DMS153 treated with DMSO at 0.1 percent for 48 hours (cell line): ENCODE measurements around the gene MYOT.
"Not testable (repeated sequence)": the region's sequence is repeated elsewhere in the genome, so short reads cannot be mapped to it uniquely, and the experiment has no call there.

ENCODE experiments used
- DNase-seq: peaks from one replicate; lab custom pipeline; 2025; ENCODE audit not compliant: unreplicated experiment; lab: John Stamatoyannopoulos, UW

MYOT gene

GRCh38 chr5:137853165-137853564 lies 14.5 kb upstream of the MYOT start:
- DNase-seq, result not testable (repeated sequence)

- no peak for DNase-seq
These were observed 11.5 kb upstream of the MYOT start for GRCh38 chr5:137856201-137856600.

- no peak for DNase-seq
These were observed 10.5 kb upstream of the MYOT start for GRCh38 chr5:137856916-137857862.

GRCh38 chr5:137858223-137858916 lies 9.3 kb upstream of the MYOT start:
- DNase-seq, result no peak

- DNase-seq, result no peak
These were observed 8.7 kb upstream of the MYOT start for GRCh38 chr5:137858954-137859353.

- no peak for DNase-seq
These were observed 5.4 kb upstream of the MYOT start for GRCh38 chr5:137862251-137862650.

- not testable (repeated sequence) for DNase-seq
These were observed 4.0 kb upstream of the MYOT start for GRCh38 chr5:137863653-137864052.

- DNase-seq, result no peak
These were observed 895 bp upstream of the MYOT start for GRCh38 chr5:137866541-137867388.

- no peak for DNase-seq
These were observed 3.1 kb downstream of the MYOT start for GRCh38 chr5:137870647-137871339.

- no peak for DNase-seq
These were observed 3.9 kb downstream of the MYOT start for GRCh38 chr5:137871571-137871970.

GRCh38 chr5:137872466-137872865 lies 4.8 kb downstream of the MYOT start:
- no peak for DNase-seq

- DNase-seq, result no peak
These were observed 8.4 kb downstream of the MYOT start for GRCh38 chr5:137876101-137876500.

- no peak for DNase-seq
These were observed 12.7 kb downstream of the MYOT start for GRCh38 chr5:137880313-137880712.

GRCh38 chr5:137887831-137888230 lies 20.2 kb downstream of the MYOT start:
- no peak for DNase-seq

- DNase-seq, result no peak
These were observed 20.8 kb downstream of the MYOT start for GRCh38 chr5:137888466-137888862.

- no peak for DNase-seq
These were observed 21.5 kb downstream of the MYOT start, which contains the start of gene PKD2L2 for GRCh38 chr5:137888863-137889759. PKD2L2 (plus strand) TSS chr5:137889457; CDS start chr5:137889492, 35 bp downstream.

- DNase-seq, result no peak
These were observed 23.2 kb downstream of the MYOT start for GRCh38 chr5:137890845-137891244.

GRCh38 chr5:137891849-137892248 lies 24.2 kb downstream of the MYOT start:
- DNase-seq, result no peak

GRCh38 chr5:137894586-137894985 lies 26.9 kb downstream of the MYOT start:
- no peak for DNase-seq

GRCh38 chr5:137896560-137896959 lies 28.9 kb downstream of the MYOT start:
- no peak for DNase-seq
